WTC11 (cell line): ENCODE results near the gene RSU1. TPM values are rescaled to one million over a fixed set of nuclear protein-coding genes. Genes with fewer than 3 reads are reported as not detected.

Experiments
- ATAC-seq: fragments of 200-7000 bp; cut with Tn5 transposase; 2 replicates; pipeline ENCODE4 v1.10.0; 2021; ENCODE audit warnings: mild to moderate bottlenecking, moderate library complexity
- CTCF ChIA-PET: fragments of 300-600 bp; sonication (Branson Sonifier 250); formaldehyde crosslinking; loops from one replicate; lab custom pipeline; 2021; ENCODE audit warnings: antibody characterized with exemption; lab: Charles Lee
- POLR2A ChIA-PET: fragments of 350-600 bp; sonication (Branson Sonifier 250); formaldehyde crosslinking; loops from one replicate; lab custom pipeline; 2021; ENCODE audit warnings: antibody characterized with exemption; lab: Charles Lee
- DNase-seq: peaks from one replicate; pipeline ENCODE4 v3.0.0; 2021; ENCODE audit warnings: low spot score
- H3K27ac Mint-ChIP-seq: 2 replicates; pipeline ENCODE4 v1.8.0; 2021; ENCODE audit warnings: mixed read lengths
- H3K27me3 Mint-ChIP-seq: 2 replicates; pipeline ENCODE4 v1.8.0; 2021; ENCODE audit warnings: low read depth, mild to moderate bottlenecking, moderate library complexity, mixed read lengths
- H3K36me3 Mint-ChIP-seq: 2 replicates; pipeline ENCODE4 v1.8.0; 2021; ENCODE audit warnings: mixed read lengths
- H3K4me1 Mint-ChIP-seq: 2 replicates; pipeline ENCODE4 v1.8.0; 2022; ENCODE audit warnings: mixed read lengths
- H3K4me3 Mint-ChIP-seq: 2 replicates; pipeline ENCODE4 v1.8.0; 2021; ENCODE audit warnings: mild to moderate bottlenecking, moderate library complexity, mixed read lengths
- H3K9me3 Mint-ChIP-seq: 2 replicates; pipeline ENCODE4 v1.8.0; 2021; ENCODE audit warnings: mixed read lengths
- ATF2 ChIP-seq: sonication (generic); formaldehyde crosslinking; IDR thresholded peaks from 2 replicates; pipeline ENCODE4 v1.8.1; 2022; ENCODE audit warnings: low read depth, missing genetic modification reagents, borderline replicate concordance
- E2F1 ChIP-seq: sonication (generic); formaldehyde crosslinking; IDR thresholded peaks from 2 replicates; pipeline ENCODE4 v1.8.0; 2022; ENCODE audit warnings: mild to moderate bottlenecking, missing genetic modification reagents
- EMX1 ChIP-seq: fragments of 250-450 bp; sonication (Bioruptor Pico); IDR thresholded peaks from 2 replicates; pipeline ENCODE4 v1.8.0; 2021; ENCODE audit warnings: mild to moderate bottlenecking
- FOXK1 ChIP-seq: sonication (generic); formaldehyde crosslinking; IDR thresholded peaks from 2 replicates; pipeline ENCODE4 v1.8.0; 2022; ENCODE audit warnings: mild to moderate bottlenecking, moderate library complexity, missing genetic modification reagents
- HMGA2 ChIP-seq: fragments of 250-450 bp; sonication (Bioruptor Pico); IDR thresholded peaks from 2 replicates; pipeline ENCODE4 v1.4.0; 2021; ENCODE audit warnings: mild to moderate bottlenecking, moderate library complexity
- JUN ChIP-seq: sonication (generic); formaldehyde crosslinking; IDR thresholded peaks from 2 replicates; pipeline ENCODE4 v1.8.0; 2023; ENCODE audit warnings: mild to moderate bottlenecking, missing genetic modification reagents
- MAX ChIP-seq: sonication (generic); formaldehyde crosslinking; IDR thresholded peaks from 2 replicates; pipeline ENCODE4 v1.8.0; 2022; ENCODE audit warnings: mild to moderate bottlenecking, missing genetic modification reagents
- MYBL2 ChIP-seq: sonication (generic); formaldehyde crosslinking; IDR thresholded peaks from 2 replicates; pipeline ENCODE4 v1.8.1; 2023; ENCODE audit warnings: mild to moderate bottlenecking, moderate library complexity, missing genetic modification reagents
- NFYB ChIP-seq: sonication (generic); formaldehyde crosslinking; conservative IDR thresholded peaks from 2 replicates; pipeline ENCODE4 v1.8.0; 2022; ENCODE audit warnings: low read depth, missing genetic modification reagents
- NR2C2 ChIP-seq: sonication (generic); formaldehyde crosslinking; IDR thresholded peaks from 2 replicates; pipeline ENCODE4 v1.8.0; 2022; ENCODE audit warnings: mild to moderate bottlenecking, missing genetic modification reagents
- SMAD4 ChIP-seq: sonication (generic); formaldehyde crosslinking; IDR thresholded peaks from 2 replicates; pipeline ENCODE4 v1.8.0; 2022; ENCODE audit warnings: mild to moderate bottlenecking, missing genetic modification reagents
- TCF7 ChIP-seq: sonication (generic); formaldehyde crosslinking; IDR thresholded peaks from 2 replicates; pipeline ENCODE4 v1.8.0; 2022; ENCODE audit warnings: mild to moderate bottlenecking, low read depth, missing genetic modification reagents, moderate library complexity
- TEAD1 ChIP-seq: sonication (generic); formaldehyde crosslinking; IDR thresholded peaks from 2 replicates; pipeline ENCODE4 v1.8.0; 2022; ENCODE audit warnings: mild to moderate bottlenecking, missing genetic modification reagents
- TEAD4 ChIP-seq: sonication (generic); formaldehyde crosslinking; IDR thresholded peaks from 2 replicates; pipeline ENCODE4 v1.8.0; 2022; ENCODE audit warnings: mild to moderate bottlenecking, missing genetic modification reagents
- ZNF232 ChIP-seq: sonication (generic); formaldehyde crosslinking; IDR thresholded peaks from 2 replicates; pipeline ENCODE4 v1.8.0; 2022; ENCODE audit warnings: mild to moderate bottlenecking, missing genetic modification reagents
- ZNF396 ChIP-seq: fragments of 250-450 bp; sonication (Bioruptor Pico); IDR thresholded peaks from 2 replicates; pipeline ENCODE4 v1.8.0; 2021; ENCODE audit warnings: mild to moderate bottlenecking, moderate library complexity, borderline replicate concordance
- ZNF425 ChIP-seq: fragments of 250-450 bp; sonication (Bioruptor Pico); conservative IDR thresholded peaks from 2 replicates; pipeline ENCODE4 v1.9.0; 2021; ENCODE audit warnings: mild to moderate bottlenecking
- total RNA-seq: library from RNA; stranded (reverse); gene quantifications from 3 replicates; pipeline ENCODE4 v1.2.3, GENCODE V29; 2021
- TF ChIP-seq, protein P1 (sequence below): fragments of 250-450 bp; sonication (Bioruptor Pico); IDR thresholded peaks from 2 replicates; pipeline ENCODE4 v1.9.0; 2021; ENCODE audit warnings: mild to moderate bottlenecking
- TF ChIP-seq, protein P2 (sequence below): fragments of 200-600 bp; IDR thresholded peaks from 2 replicates; pipeline ENCODE4 v1.8.0; 2022; ENCODE audit warnings: antibody characterized with exemption

The RSU1 gene
- total RNA-seq, 1 experiment from 2014 or later = 46.4 TPM

DNA sequence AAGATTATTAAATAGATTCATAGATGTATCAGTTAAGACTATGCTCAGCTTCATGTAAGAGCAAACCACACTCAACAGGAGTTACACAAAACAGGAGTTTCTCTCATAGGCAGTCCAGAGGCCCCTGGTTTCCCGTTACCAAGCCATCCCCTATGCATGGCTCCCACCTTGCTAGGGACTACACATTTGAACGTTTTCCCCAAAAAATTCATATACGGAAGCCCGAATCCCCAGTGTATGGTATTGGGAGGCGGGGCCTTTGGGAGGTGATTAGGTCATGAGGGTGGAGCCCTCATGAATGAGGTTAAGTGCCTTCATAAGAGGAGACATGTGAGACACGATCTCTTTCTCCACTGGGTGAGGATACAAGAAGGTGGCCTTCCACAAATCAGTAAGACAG is 29.1 kb downstream of the RSU1 start:
- no peak overlapping the region for H3K27ac Mint-ChIP-seq
- POLR2A ChIA-PET = no interaction called here
- no peaks in the 10 kb centered on the region for H3K4me1 Mint-ChIP-seq
- peaks cover 11% of the 10 kb centered on the region for H3K36me3 Mint-ChIP-seq
- ATAC-seq = no peak
- H3K27me3 Mint-ChIP-seq = no peaks in the 10 kb centered on the region
- TF ChIP-seq HMGA2 (CRISPR knock-in tag) (no peak), MYBL2 (no peak), TEAD4 (CRISPR knock-in tag) (no peak), SMAD4 (CRISPR knock-in tag) (no peak), FOXK1 (CRISPR knock-in tag) (no peak), TEAD1 (CRISPR knock-in tag) (no peak), EMX1 (CRISPR knock-in tag) (no peak), JUN (CRISPR knock-in tag) (no peak), NR2C2 (no peak), NFYB (CRISPR knock-in tag) (no peak), MAX (CRISPR knock-in tag) (no peak), ZNF425 (CRISPR knock-in tag) (no peak), TCF7 (CRISPR knock-in tag) (no peak), E2F1 (CRISPR knock-in tag) (no peak), ZNF396 (CRISPR knock-in tag) (no peak), ATF2 (CRISPR knock-in tag) (no peak), ZNF232 (CRISPR knock-in tag) (no peak)
- TF ChIP-seq, protein P1, sequence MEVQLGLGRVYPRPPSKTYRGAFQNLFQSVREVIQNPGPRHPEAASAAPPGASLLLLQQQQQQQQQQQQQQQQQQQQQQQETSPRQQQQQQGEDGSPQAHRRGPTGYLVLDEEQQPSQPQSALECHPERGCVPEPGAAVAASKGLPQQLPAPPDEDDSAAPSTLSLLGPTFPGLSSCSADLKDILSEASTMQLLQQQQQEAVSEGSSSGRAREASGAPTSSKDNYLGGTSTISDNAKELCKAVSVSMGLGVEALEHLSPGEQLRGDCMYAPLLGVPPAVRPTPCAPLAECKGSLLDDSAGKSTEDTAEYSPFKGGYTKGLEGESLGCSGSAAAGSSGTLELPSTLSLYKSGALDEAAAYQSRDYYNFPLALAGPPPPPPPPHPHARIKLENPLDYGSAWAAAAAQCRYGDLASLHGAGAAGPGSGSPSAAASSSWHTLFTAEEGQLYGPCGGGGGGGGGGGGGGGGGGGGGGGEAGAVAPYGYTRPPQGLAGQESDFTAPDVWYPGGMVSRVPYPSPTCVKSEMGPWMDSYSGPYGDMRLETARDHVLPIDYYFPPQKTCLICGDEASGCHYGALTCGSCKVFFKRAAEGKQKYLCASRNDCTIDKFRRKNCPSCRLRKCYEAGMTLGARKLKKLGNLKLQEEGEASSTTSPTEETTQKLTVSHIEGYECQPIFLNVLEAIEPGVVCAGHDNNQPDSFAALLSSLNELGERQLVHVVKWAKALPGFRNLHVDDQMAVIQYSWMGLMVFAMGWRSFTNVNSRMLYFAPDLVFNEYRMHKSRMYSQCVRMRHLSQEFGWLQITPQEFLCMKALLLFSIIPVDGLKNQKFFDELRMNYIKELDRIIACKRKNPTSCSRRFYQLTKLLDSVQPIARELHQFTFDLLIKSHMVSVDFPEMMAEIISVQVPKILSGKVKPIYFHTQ (CRISPR knock-in tag) = no peak
- TF ChIP-seq, protein P2, sequence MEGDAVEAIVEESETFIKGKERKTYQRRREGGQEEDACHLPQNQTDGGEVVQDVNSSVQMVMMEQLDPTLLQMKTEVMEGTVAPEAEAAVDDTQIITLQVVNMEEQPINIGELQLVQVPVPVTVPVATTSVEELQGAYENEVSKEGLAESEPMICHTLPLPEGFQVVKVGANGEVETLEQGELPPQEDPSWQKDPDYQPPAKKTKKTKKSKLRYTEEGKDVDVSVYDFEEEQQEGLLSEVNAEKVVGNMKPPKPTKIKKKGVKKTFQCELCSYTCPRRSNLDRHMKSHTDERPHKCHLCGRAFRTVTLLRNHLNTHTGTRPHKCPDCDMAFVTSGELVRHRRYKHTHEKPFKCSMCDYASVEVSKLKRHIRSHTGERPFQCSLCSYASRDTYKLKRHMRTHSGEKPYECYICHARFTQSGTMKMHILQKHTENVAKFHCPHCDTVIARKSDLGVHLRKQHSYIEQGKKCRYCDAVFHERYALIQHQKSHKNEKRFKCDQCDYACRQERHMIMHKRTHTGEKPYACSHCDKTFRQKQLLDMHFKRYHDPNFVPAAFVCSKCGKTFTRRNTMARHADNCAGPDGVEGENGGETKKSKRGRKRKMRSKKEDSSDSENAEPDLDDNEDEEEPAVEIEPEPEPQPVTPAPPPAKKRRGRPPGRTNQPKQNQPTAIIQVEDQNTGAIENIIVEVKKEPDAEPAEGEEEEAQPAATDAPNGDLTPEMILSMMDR = no peak
- H3K4me3 Mint-ChIP-seq = no peak overlapping the region
- CTCF ChIA-PET = no interaction called here
- H3K9me3 Mint-ChIP-seq = peaks cover 11% of the 10 kb centered on the region
- DNase-seq = no peak
